SJSA1 (cell line): ENCODE results near the gene SUN1. TPM values are rescaled to one million over a fixed set of nuclear protein-coding genes. Genes with fewer than 3 reads are reported as not detected.

Experiments used
- DNase-seq, 2 experiments: peaks; one replicate each; pipeline ENCODE4 v3.0.0-alpha.2; 2015 to 2020; ENCODE audit warnings: low spot score in 2 of 2, low read depth in 1 of 2
- H3K27ac ChIP-seq: fragments of 250-450 bp; sonication (Bioruptor Pico); 2 replicates; pipeline ENCODE4 v1.5.1; 2020; ENCODE audit warnings: mild to moderate bottlenecking, moderate library complexity
- H3K27me3 ChIP-seq: fragments of 250-450 bp; sonication (Bioruptor Pico); replicated peaks from 2 replicates; pipeline ENCODE4 v1.5.1; 2020; ENCODE audit warnings: mild to moderate bottlenecking, moderate library complexity
- H3K36me3 ChIP-seq: fragments of 250-450 bp; sonication (Bioruptor Pico); 2 replicates; pipeline ENCODE4 v1.5.1; 2020; ENCODE audit warnings: mild to moderate bottlenecking
- H3K4me1 ChIP-seq: fragments of 250-450 bp; sonication (Bioruptor Pico); replicated peaks from 2 replicates; pipeline ENCODE4 v1.6.1; 2021; ENCODE audit warnings: mild to moderate bottlenecking
- H3K4me3 ChIP-seq: fragments of 250-450 bp; sonication (Bioruptor Pico); 2 replicates; pipeline ENCODE4 v1.5.1; 2020; ENCODE audit warnings: mild to moderate bottlenecking
- H3K9me3 ChIP-seq: fragments of 250-450 bp; sonication (Bioruptor Pico); replicated peaks from 2 replicates; pipeline ENCODE4 v1.5.1; 2020; ENCODE audit warnings: mild to moderate bottlenecking
- total RNA-seq: library from RNA; depleted of rRNA; stranded (reverse); fragments of >200 nt; shearing (Covaris generic); gene quantifications from 2 replicates; pipeline ENCODE4 v1.2.3, GENCODE V29; 2014

SUN1 gene
- total RNA-seq, 1 experiment from 2014 or later, result 115 TPM

DNA sequence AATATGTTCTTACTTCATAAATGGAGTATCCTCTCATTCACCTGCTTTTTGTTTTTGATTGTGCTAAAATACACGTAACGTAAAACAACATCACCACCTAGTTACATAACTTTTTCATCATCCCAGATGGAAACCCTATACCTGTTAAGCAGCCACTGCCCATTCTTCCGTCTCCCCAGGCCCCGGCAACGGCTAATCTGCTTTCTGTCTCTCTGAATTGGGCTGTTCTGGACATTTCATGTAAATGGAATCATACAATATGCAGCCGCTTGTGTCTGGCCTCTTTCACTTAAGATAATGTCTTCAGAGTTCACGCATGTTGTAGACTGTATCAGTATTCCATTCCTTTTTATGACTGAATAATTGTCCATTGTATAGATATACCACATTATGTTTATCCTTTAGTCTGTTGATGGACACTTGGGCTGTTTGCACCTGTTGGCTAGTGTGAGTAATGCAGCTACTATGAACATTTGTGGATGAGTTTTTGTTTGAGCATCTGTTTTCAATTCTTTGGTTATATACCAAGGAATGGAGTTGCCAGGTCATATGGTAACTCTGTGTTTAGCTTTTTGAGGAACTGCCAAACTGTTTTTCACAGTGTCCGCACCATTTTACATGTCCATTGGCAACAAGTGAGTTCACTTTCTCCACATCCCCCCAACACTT is 14.1 kb upstream of the SUN1 start:
- H3K9me3 ChIP-seq, result no peaks in the 10 kb centered on the region
- H3K27me3 ChIP-seq, result no peaks in the 10 kb centered on the region
- H3K4me3 ChIP-seq, result no peak overlapping the region
- H3K4me1 ChIP-seq, result peaks cover 37% of the 10 kb centered on the region
- H3K27ac ChIP-seq, result no peak overlapping the region
- H3K36me3 ChIP-seq, result peaks cover 22% of the 10 kb centered on the region
- DNase-seq, result peak in 1 of 2 experiments; percentile 44

DNA sequence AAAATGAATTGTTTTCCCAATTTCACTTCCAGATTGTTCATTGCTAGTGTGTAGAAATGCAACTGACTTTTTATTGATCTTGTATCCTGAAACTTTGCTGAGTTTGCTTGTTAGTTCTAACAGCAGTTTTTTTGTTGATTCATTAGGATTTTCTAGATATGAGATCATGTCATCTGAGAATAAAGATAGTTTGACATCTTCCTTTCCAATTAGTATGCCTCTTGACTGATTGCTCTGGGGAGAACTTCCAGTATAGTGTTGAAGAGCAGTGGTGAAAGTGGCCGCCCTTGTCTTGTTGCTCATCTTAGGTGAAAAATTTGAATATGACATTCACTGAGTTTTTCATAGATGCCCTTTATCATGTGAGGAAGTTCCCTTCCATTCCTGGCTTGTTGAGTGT is 11.9 kb upstream of the SUN1 start:
- DNase-seq, result no peak
- Histone ChIP-seq H3K27ac (no peak overlapping the region), H3K9me3 (no peaks in the 10 kb centered on the region), H3K27me3 (no peaks in the 10 kb centered on the region), H3K4me3 (no peak overlapping the region), H3K36me3 (peaks cover 27% of the 10 kb centered on the region), H3K4me1 (peaks cover 42% of the 10 kb centered on the region)

DNA sequence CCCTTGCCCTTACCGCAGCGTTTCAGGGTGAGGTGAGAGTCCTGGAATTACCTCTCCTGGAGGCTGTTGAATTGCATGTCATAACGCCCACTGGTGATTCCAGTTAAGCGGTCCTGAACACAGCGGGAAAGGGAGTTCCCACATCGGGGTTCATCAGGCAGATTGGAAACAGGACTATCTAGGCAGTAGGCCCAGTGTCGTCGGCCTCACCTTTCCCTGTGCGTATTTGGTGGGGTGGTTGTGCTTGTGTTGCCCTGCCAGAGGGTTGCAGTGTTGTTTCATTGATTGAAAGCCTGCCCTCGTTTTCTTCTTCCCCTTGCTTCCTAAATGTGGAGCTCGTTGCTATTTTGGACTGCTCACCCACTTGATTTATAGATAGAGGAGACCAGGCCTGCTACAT is 10.6 kb upstream of the SUN1 start:
- Histone ChIP-seq H3K27ac (no peak overlapping the region), H3K4me1 (peaks cover 44% of the 10 kb centered on the region), H3K9me3 (no peaks in the 10 kb centered on the region), H3K36me3 (peaks cover 31% of the 10 kb centered on the region), H3K4me3 (no peak overlapping the region), H3K27me3 (no peaks in the 10 kb centered on the region)
- no peak for DNase-seq

DNA sequence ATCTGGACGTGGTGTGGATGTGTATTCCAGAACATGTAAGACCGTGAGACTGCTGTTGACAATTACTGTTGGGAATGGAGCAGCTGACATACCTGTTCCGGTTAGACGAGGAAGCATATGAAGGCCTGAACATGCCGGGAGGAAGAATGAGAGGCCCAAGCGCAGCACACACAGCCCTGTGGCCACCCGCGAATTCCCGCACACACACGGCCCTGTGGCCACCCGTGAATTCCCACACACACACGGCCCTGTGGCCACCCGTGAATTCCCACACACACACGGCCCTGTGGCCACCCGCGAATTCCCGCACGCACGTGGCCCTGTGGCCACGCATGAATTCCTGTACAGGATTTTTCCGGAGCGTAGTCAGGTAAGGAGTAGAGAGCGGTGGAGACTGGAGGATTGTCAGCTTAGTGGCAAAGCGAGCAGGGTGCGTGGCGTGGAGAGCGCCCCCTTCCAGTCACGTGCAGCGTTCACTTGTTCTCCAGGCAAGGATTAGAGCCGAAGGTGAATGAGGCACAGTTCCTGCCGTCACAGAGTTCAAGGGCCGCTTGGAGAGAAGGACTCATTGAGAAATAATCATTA is 9.5 kb upstream of the SUN1 start:
- DNase-seq, result no peak
- Histone ChIP-seq H3K4me1 (peaks cover 36% of the 10 kb centered on the region), H3K9me3 (no peaks in the 10 kb centered on the region), H3K27ac (no peak overlapping the region), H3K4me3 (no peak overlapping the region), H3K36me3 (peaks cover 26% of the 10 kb centered on the region), H3K27me3 (no peaks in the 10 kb centered on the region)

DNA sequence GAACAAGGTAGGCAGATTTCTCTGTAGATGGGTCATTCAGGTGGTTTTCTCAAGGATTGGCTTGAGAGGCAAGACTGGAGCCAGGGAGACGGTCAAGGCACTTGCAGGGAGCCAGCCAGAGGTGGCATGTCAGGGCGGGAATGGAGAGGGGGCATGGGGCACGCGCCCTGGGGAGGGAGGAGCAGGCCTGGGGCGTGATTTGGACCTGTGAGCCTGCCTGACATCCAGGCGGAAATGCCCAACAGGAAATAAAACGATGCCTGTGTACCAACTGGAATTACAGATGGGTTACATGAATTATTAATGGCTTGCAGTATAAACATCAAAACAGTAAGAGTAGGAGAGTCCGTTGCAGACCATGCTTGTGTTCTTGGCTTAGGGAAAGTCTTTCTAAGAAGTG is 8.6 kb upstream of the SUN1 start:
- H3K27ac ChIP-seq, result no peak overlapping the region

DNA sequence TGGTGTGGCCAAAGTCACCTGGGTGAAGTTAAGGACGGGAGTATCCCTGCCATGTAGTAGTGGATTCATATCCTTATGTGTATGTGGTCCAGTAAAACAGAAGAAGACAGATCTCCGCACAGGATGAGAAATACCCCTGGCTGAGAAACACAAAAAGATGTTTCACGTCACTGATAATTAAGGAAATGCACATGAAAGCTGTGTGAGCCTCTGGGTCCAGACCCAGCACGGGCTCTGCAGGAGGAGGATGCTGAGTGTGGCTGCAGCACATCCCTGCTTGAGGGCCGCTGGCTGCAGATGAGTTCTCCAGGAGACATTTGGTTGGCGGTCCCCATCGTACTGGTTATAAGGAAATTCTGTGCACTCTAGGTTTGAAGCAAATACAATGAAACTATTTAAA is 8.2 kb upstream of the SUN1 start:
- Histone ChIP-seq H3K36me3 (peaks cover 23% of the 10 kb centered on the region), H3K27me3 (no peaks in the 10 kb centered on the region), H3K9me3 (no peaks in the 10 kb centered on the region), H3K27ac (no peak overlapping the region), H3K4me1 (peaks cover 29% of the 10 kb centered on the region), H3K4me3 (no peak overlapping the region)
- DNase-seq, result no peak

More for the DNA sequence above, 8.6 kb upstream of the SUN1 start:
- Histone ChIP-seq H3K9me3 (no peaks in the 10 kb centered on the region), H3K27me3 (no peaks in the 10 kb centered on the region), H3K36me3 (peaks cover 23% of the 10 kb centered on the region), H3K4me1 (peaks cover 29% of the 10 kb centered on the region), H3K4me3 (no peak overlapping the region)
- DNase-seq, result no peak

DNA sequence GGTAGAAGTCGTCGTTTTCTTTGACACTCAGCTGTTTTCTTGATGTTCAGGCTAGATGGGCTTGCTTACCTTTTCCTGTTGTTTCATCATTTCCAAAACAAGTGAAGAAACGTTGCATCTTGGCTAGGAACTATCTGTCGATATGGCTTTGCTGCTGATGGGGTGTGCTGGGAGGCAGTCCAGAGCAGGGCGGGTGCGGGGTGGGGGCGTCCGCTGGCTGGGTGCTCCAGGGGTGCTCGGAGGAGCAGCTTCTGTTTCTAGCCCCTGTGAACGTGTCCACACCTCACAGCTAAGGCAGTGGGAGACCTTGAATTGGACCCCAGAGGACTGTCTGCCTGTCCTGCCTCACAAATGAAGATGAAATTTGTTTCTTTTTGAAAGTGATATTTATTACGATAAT is 7.6 kb upstream of the SUN1 start:
- H3K4me1 ChIP-seq, result peaks cover 29% of the 10 kb centered on the region
- no peak overlapping the region for H3K4me3 ChIP-seq
- H3K27me3 ChIP-seq, result no peaks in the 10 kb centered on the region
- H3K36me3 ChIP-seq, result peaks cover 23% of the 10 kb centered on the region
- DNase-seq, result no peak
- H3K9me3 ChIP-seq, result no peaks in the 10 kb centered on the region
- no peak overlapping the region for H3K27ac ChIP-seq

DNA sequence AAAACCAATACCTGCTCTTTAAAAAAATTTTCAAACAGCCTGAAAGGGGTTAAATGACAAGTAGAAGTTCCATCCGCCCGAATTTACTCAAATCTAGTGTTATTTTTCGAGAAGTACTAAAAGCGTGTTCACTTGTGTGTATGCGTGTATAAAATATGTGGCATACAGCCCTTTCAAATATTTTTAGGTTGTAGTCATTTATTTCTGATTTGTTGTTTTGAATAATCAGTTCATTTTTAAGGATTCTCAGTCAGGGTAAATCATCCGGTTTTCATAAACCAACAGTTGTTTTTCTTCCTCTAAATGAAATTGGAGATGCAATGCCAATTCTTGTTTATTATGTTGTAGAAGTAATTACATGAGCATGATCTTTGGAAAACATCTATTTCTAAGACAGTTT is 6.9 kb upstream of the SUN1 start:
- no peaks in the 10 kb centered on the region for H3K9me3 ChIP-seq
- H3K27ac ChIP-seq, result peak overlapping the region; percentile 30
- H3K4me1 ChIP-seq, result peaks cover 32% of the 10 kb centered on the region
- H3K4me3 ChIP-seq, result no peak overlapping the region
- H3K27me3 ChIP-seq, result no peaks in the 10 kb centered on the region
- peaks cover 19% of the 10 kb centered on the region for H3K36me3 ChIP-seq
- DNase-seq, result no peak

DNA sequence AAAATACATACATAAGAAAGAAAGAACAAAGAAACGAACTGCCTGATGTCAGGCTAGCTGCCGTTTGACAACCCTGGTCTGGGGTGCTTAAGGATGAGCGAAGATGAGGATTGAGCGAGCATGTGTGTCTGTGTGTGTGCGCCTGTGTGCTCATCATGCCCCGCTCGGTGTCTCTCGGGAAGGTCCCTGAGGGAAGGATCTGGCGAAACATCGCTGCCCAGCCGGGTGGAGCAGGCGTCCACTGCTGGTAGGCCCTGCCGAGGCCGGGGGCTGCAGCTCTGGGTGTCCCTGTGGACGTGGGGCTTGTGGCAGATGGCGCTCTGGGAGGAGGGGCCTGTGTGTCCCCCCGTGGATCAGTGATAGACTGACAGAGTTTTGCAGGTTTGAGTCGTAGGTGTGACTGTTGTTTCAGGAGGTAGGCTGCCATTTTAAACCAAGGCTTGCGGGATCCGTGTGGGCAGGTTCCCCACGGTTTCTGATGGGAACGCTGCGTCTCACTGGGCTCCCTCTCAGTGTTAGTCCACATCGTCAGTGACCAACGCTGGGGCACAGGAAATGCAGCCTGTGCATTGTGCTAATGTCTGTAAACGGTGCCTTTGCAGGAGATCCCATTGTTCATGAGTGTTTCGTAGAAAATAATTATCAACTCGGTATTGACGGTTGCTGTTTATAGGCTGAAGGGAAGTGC is 5.9 kb upstream of the SUN1 start:
- H3K9me3 ChIP-seq, result no peaks in the 10 kb centered on the region
- H3K27me3 ChIP-seq, result no peaks in the 10 kb centered on the region
- peaks cover 17% of the 10 kb centered on the region for H3K36me3 ChIP-seq
- no peak overlapping the region for H3K4me3 ChIP-seq
- no peak overlapping the region for H3K27ac ChIP-seq
- no peak for DNase-seq
- peaks cover 39% of the 10 kb centered on the region for H3K4me1 ChIP-seq

DNA sequence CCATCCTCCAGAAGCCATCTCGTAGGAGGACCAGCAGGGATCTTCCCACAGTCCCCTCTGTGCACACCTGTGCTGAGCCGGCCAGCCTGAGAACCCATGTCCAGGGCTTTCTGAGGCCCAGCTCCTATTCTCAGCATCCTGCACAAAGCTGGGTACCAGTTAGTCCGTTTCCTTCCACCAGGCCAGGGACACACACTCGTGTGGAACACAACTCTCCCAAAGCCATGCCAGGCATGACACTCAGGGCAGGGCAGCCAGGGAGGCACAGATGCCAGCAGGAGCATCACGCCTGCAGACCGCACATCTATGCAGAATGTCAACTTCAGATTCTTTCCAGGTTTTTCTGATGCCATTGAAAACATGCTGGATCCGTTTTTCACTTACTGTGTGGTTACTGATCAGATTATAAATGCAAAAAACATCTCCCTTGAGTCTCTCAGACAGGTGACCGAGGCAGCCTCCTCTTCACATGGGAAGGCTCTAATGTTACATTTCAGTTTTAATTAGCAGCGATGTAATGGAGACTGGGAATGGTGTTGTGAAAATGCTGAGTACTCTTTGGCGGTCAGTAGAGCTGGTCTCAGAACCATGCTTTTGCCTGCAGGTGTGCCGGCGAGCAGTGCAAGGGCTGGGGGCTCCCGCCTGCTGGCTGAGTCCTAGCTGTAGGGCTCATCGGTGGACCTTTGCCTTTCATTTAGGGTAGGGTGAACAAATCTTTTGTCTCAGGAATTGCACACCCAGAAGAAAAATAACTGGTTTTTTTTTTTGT is 3.3 kb upstream of the SUN1 start:
- H3K27ac ChIP-seq, result no peak overlapping the region
- H3K4me1 ChIP-seq, result peaks cover 49% of the 10 kb centered on the region
- H3K4me3 ChIP-seq, result no peak overlapping the region
- no peak for DNase-seq
- no peaks in the 10 kb centered on the region for H3K9me3 ChIP-seq
- H3K27me3 ChIP-seq, result no peaks in the 10 kb centered on the region
- H3K36me3 ChIP-seq, result peaks cover 14% of the 10 kb centered on the region

DNA sequence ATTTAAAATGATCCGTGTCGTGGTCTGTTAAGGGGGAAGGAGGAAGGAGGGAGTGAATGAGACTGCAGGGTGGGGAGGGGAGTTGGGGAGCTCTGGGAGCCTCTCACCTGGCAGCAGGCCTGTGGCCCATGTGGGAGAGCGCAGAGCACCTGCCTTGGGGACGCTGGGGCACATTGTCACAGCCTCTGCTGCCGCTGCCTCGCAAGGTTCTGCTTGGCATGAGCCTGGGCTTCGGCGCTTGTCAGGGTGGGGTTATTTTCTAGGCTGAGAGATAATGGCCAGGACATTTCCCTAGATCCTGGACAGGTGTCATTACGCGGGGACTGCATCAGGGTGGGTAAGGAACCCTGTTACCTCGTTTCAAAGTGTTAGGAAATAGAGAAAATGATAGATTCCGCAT is 2.2 kb upstream of the SUN1 start:
- no peak overlapping the region for H3K4me3 ChIP-seq
- H3K36me3 ChIP-seq, result peaks cover 10% of the 10 kb centered on the region; the same call in 1 of the 2 replicates
- DNase-seq, result no peak
- H3K9me3 ChIP-seq, result no peaks in the 10 kb centered on the region
- H3K4me1 ChIP-seq, result peaks cover 38% of the 10 kb centered on the region
- H3K27ac ChIP-seq, result no peak overlapping the region; the same call in 1 of the 2 replicates
- H3K27me3 ChIP-seq, result no peaks in the 10 kb centered on the region

DNA sequence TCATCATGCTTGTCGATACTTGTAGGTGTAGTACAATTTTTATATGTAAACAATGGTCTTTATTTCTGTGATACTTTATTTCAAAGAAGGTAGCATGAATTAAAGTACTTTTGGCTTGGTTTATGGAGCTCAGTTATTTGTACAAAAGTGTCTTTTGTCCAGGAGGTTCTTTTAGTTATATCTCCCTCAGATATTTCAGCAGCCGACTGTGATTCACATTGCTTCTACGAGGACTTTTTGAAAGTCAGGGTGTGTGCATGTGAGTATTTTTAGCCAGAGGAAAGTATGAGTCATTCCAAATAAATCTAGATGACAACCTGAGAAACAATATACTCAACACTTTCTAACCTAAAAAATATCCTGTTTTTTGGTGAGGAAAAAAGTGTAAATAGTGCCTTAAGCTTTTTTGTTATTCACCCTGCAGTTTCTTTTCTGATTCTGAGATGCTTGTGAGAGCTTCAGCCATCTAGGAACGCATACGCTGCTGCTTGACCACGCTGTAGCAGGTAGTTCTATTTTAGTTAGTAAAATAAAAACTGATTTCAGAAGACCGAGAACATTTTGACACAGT is 595 bp upstream of the SUN1 start:
- Histone ChIP-seq H3K27ac (peak overlapping the region; percentile 99), H3K36me3 (peaks cover 16% of the 10 kb centered on the region), H3K4me1 (peaks cover 33% of the 10 kb centered on the region), H3K27me3 (no peaks in the 10 kb centered on the region), H3K4me3 (peak overlapping the region; percentile 22), H3K9me3 (no peaks in the 10 kb centered on the region)
- peak; percentile 66 to 87 for DNase-seq

DNA sequence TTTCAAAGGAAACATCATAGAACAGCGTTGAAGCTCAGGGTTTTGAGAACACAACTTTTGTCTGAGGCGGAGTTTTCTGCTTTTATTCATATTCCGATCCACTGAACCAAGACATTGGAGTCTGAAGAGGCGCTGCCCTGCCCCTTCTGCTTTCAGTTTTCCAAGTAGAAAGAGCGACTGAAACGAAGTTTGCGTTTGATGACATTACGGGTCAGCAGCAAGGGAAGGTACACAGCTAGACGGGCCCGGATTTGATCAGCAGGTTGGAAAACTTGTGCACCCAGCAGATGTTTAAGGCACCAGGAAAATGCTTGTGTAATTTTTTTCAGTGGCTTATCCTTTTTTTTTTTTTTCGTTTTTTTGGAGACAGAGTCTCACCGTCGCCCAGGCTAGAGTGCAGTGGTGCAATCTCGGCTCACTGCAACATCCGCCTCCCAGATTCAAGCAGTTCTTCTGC is 720 bp downstream of the SUN1 start:
- no peaks in the 10 kb centered on the region for H3K9me3 ChIP-seq
- no peak overlapping the region for H3K4me3 ChIP-seq
- H3K36me3 ChIP-seq, result peaks cover 22% of the 10 kb centered on the region
- peaks cover 33% of the 10 kb centered on the region for H3K4me1 ChIP-seq
- peak overlapping the region; percentile 99 for H3K27ac ChIP-seq
- DNase-seq, result no peak
- no peaks in the 10 kb centered on the region for H3K27me3 ChIP-seq
